GM15510 (cell line): ENCODE measurements around the gene HCFC1R1.

Experiments used
- POLR2A ChIP-seq: IDR thresholded peaks from 3 replicates; pipeline ENCODE4 v1.6.1; 2011; ENCODE audit warnings: borderline replicate concordance; ENCODE audit not compliant: insufficient read length; ENCODE audit errors: extremely low read depth

The HCFC1R1 gene

GRCh38 chr16:3025032-3026002 lies 1.6 kb upstream of the HCFC1R1 start:
- TF ChIP-seq POLR2A: no peak

- no peak for TF ChIP-seq POLR2A
Measured at GRCh38 chr16:3023415-3023668, 400 bp downstream of the HCFC1R1 start.

- TF ChIP-seq POLR2A: no peak
Measured at GRCh38 chr16:3022684-3023414, 893 bp downstream of the HCFC1R1 start.

- TF ChIP-seq POLR2A: no peak
Measured at GRCh38 chr16:3022208-3022683, 1.5 kb downstream of the HCFC1R1 start.

- no peak for TF ChIP-seq POLR2A
Measured at GRCh38 chr16:3021449-3022207, 2.1 kb downstream of the HCFC1R1 start.

- TF ChIP-seq POLR2A: no peak
Measured at GRCh38 chr16:3020604-3021448, 2.9 kb downstream of the HCFC1R1 start.

- peak; percentile 80 for TF ChIP-seq POLR2A
Measured at GRCh38 chr16:3020247-3020603, 3.5 kb downstream of the HCFC1R1 start, which contains the start of gene TNFRSF12A. TNFRSF12A (plus strand) TSS chr16:3020368; CDS start chr16:3020398, 30 bp downstream.

GRCh38 chr16:3019594-3020246 lies 4.0 kb downstream of the HCFC1R1 start:
- TF ChIP-seq POLR2A: no peak

GRCh38 chr16:3017794-3018506 lies 5.8 kb downstream of the HCFC1R1 start, which contains the start of gene CLDN6:
CLDN6 (minus strand) TSS chr16:3018183; CDS start chr16:3016021, 2,162 bp downstream.
- no peak for TF ChIP-seq POLR2A

- no peak for TF ChIP-seq POLR2A
Measured at GRCh38 chr16:3017344-3017743, 6.4 kb downstream of the HCFC1R1 start.

GRCh38 chr16:3015865-3016521 lies 7.7 kb downstream of the HCFC1R1 start:
- TF ChIP-seq POLR2A: no peak

- TF ChIP-seq POLR2A: no peak
Measured at GRCh38 chr16:3014971-3015370, 8.8 kb downstream of the HCFC1R1 start.
